Epithelial cell of esophagus (primary cell): ENCODE results near the gene C2CD2L.

Experiments
- DNase-seq: peaks from one replicate; pipeline ENCODE4 v3.0.0; 2010; ENCODE audit warnings: low read depth
- H3K4me3 ChIP-seq: 2 replicates; pipeline ENCODE4 v1.5.1; 2011; ENCODE audit warnings: mild to moderate bottlenecking, low read length, control low read depth
- TF ChIP-seq, protein P1 (sequence below): IDR thresholded peaks from 2 replicates; pipeline ENCODE4 v1.5.1; 2011; ENCODE audit warnings: low read depth, mild to moderate bottlenecking, low read length, control low read depth, inconsistent platforms; ENCODE audit not compliant: insufficient read depth; ENCODE audit errors: missing control alignments

C2CD2L gene

DNA sequence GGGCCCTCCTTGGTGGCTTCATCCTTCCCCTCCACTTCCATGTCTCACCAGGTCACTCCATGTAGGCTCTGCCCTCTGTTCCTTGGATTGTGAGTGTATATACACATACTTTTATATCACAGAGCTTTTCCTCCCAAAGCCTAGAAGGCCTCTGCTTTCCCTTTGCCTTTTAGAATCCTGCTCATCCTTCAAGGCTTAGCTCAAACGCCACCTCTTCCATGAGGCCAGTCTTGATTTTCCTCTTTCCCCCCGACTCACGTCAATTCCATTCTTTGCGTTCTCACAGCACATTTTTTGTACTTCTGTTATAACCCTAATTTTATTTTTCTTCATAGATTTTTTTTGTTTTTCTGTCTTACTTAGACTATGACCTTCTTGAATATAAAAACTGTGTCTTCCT lies 45.5 kb downstream of the C2CD2L start:
- no peak for DNase-seq
- H3K4me3 ChIP-seq = no peak overlapping the region
- TF ChIP-seq, protein P1, sequence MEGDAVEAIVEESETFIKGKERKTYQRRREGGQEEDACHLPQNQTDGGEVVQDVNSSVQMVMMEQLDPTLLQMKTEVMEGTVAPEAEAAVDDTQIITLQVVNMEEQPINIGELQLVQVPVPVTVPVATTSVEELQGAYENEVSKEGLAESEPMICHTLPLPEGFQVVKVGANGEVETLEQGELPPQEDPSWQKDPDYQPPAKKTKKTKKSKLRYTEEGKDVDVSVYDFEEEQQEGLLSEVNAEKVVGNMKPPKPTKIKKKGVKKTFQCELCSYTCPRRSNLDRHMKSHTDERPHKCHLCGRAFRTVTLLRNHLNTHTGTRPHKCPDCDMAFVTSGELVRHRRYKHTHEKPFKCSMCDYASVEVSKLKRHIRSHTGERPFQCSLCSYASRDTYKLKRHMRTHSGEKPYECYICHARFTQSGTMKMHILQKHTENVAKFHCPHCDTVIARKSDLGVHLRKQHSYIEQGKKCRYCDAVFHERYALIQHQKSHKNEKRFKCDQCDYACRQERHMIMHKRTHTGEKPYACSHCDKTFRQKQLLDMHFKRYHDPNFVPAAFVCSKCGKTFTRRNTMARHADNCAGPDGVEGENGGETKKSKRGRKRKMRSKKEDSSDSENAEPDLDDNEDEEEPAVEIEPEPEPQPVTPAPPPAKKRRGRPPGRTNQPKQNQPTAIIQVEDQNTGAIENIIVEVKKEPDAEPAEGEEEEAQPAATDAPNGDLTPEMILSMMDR = no peak

DNA sequence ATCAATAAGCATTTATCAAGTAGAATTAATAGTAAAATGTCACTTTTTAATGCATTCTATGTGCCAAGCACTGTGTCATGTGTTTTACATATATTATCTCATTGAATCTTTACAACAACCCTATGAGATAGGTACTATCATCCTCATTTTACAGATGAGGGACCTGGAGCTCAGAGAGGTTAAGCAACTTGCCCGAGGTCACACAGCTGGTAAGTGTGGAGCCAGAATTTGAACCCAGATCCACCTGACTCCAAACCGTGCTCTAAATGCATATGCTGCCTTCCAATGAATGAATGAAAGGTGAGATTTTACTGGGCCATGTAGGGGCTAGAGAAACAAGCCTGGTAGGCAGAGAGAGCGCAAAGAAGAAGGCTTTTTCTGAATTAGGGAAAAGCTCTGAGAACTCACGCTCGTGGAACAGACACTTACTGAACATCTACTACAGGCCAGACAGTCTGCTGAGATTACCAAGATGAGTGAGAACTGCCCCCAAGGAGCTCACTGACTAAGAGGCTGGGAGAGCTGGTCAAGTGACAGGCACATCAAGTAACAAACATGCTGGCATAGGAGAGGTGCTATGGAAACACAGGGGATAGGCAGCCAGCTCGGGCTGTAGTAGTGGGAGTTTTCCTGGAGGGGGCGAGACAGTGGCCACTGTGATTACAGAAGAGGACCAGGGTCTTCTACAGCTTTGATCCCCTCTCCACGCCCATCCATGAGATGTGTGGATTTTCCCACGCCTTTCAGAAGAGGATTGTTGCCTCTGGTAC lies 46.1 kb downstream of the C2CD2L start:
- TF ChIP-seq, protein P1 = no peak
- DNase-seq = no peak
- H3K4me3 ChIP-seq = no peak overlapping the region

DNA sequence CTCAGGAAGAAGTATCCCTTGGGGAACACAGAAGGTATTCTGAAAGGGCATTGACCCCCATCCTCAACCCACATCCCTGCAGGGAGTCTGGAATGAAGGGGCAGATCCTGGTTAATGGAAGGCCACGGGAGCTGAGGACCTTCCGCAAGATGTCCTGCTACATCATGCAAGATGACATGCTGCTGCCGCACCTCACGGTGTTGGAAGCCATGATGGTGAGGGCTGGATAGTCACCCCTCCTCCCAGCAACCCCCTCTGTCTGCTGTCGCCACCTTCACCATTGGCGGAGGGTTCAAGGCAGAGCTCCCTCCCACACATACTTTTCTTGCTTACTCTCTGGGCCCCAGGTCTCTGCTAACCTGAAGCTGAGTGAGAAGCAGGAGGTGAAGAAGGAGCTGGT lies 47.0 kb downstream of the C2CD2L start:
- TF ChIP-seq, protein P1 = no peak
- no peak overlapping the region for H3K4me3 ChIP-seq
- DNase-seq = no peak

DNA sequence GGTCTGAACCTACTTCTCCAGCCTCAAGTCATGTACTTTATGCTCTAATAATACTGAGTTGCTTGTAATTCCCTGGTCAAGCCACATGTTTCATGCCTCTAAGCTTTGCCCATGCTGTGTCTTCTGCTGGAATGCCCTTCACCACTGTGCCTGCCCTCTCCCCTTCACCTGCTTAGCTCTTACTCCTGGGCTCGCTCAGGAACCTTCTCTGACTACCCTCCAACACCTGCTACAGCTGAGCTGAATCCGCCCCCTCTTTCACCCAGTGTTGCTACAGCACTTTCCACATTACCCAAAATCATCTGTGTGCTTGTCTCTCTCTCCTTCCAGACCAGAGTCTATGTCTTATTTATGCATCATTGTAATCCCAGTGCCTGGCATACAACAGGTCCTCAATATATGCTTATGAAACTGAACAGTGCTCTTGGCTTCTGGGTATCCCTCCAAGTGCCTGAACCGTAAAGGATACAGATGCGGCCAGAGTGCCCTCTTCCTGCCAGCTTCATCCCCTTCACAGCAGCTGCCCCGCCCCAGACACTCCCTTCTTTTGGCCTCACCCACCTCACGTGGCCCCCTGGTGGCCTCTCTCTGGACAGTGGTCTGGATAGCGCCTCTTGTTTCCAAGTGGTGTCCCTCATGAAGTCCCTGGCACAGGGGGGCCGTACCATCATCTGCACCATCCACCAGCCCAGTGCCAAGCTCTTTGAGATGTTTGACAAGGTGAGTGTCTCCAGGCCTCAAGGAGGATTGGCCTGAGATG lies 48.8 kb downstream of the C2CD2L start:
- no peak overlapping the region for H3K4me3 ChIP-seq
- DNase-seq = no peak
- TF ChIP-seq, protein P1 = no peak

DNA sequence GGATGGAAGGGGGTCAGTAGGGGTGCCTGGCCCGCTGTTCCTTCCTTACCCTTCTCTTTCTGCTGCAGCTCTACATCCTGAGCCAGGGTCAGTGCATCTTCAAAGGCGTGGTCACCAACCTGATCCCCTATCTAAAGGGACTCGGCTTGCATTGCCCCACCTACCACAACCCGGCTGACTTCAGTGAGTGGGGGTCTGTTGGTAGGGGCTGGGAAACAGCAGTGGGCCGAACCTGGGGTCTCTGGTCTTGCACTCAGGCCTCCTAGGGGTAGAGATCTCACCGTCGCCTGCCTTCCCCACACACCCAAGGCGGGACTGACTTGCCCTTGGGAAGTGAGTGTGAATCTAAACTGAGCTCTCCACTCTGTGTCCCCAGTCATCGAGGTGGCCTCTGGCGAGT lies 49.4 kb downstream of the C2CD2L start:
- H3K4me3 ChIP-seq = no peak overlapping the region
- TF ChIP-seq, protein P1 = no peak
- DNase-seq = no peak

DNA sequence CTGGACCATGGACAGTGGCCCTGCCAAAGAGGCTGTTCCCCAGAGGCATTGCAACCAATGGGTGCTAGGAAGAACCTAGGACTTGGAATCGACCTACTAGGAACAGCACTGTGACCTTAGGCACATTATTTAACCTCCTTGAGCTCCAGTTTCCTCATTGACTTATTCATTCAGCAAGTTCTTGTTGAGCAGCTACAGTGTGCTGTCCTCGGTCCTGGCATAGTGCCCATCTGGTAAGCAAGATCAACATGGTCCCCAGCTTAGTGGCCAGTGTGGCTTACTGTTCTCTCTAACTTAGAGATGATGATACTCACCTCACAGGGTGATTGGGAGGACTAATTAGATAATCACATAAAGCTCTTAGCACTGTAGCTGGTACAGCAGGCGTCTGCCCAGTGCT lies 49.9 kb downstream of the C2CD2L start:
- TF ChIP-seq, protein P1 = no peak
- H3K4me3 ChIP-seq = no peak overlapping the region
- no peak for DNase-seq
